ENCODE measurements around the gene PDK3. TPM values are rescaled to one million over a fixed set of nuclear protein-coding genes. Genes with fewer than 3 reads are reported as not detected.

Gene PDK3
- total RNA-seq, 4 donors from 2014 or later, result 39.7 to 83.0 (median 60.2) TPM

GRCh38 chrX:24426340-24426913 lies 38.7 kb upstream of the PDK3 start:
- Histone ChIP-seq H3K36me3 (no peaks in the 10 kb centered on the region), H3K27ac (peak overlapping the region; percentile 60), H3K9me3 (no peaks in the 10 kb centered on the region), H3K27me3 (no peaks in the 10 kb centered on the region), H3K4me1 (peaks cover 24% of the 10 kb centered on the region), H3K4me3 (no peak overlapping the region)
- no peak for DNase-seq (ENCODE audit: low spot score in 2 of 2)
- 54% methylated on average over 1 of the region's 2 CpGs for WGBS
- TF ChIP-seq POLR2AphosphoS5 (IDR thresholded peaks at IDR 0.05) (no peak), POLR2A (IDR thresholded peaks at IDR 0.05) (no peak), EP300 (IDR thresholded peaks at IDR 0.05) (no peak), CTCF (IDR thresholded peaks at IDR 0.05) (no peak)

GRCh38 chrX:24426921-24427746 lies 38.0 kb upstream of the PDK3 start:
- TF ChIP-seq EP300 (IDR thresholded peaks at IDR 0.05) (no peak), POLR2A (IDR thresholded peaks at IDR 0.05) (no peak), POLR2AphosphoS5 (IDR thresholded peaks at IDR 0.05) (no peak), CTCF (IDR thresholded peaks at IDR 0.05) (no peak)
- Histone ChIP-seq H3K27me3 (no peaks in the 10 kb centered on the region), H3K4me1 (peaks cover 24% of the 10 kb centered on the region), H3K36me3 (no peaks in the 10 kb centered on the region), H3K27ac (peak overlapping the region; percentile 60), H3K4me3 (no peak overlapping the region), H3K9me3 (no peaks in the 10 kb centered on the region)
- WGBS, result 58% methylated on average over 10 of the region's 10 CpGs
- DNase-seq (ENCODE audit: low spot score in 2 of 2), result no peak

- H3K27ac ChIP-seq, result peak overlapping the region; percentile 51
- 37% methylated on average over 1 of the region's 1 CpG for WGBS
- no peaks in the 10 kb centered on the region for H3K9me3 ChIP-seq
- TF ChIP-seq POLR2A (IDR thresholded peaks at IDR 0.05), result no peak
- TF ChIP-seq CTCF (IDR thresholded peaks at IDR 0.05), result no peak
- no peak for TF ChIP-seq EP300 (IDR thresholded peaks at IDR 0.05)
- no peak for TF ChIP-seq POLR2AphosphoS5 (IDR thresholded peaks at IDR 0.05)
- H3K4me3 ChIP-seq, result no peak overlapping the region
- no peak for DNase-seq (ENCODE audit: low spot score in 2 of 2)
- no peaks in the 10 kb centered on the region for H3K27me3 ChIP-seq
- peaks cover 24% of the 10 kb centered on the region for H3K4me1 ChIP-seq
- no peaks in the 10 kb centered on the region for H3K36me3 ChIP-seq
Observed at GRCh38 chrX:24427747-24428019, 37.4 kb upstream of the PDK3 start.

DNA sequence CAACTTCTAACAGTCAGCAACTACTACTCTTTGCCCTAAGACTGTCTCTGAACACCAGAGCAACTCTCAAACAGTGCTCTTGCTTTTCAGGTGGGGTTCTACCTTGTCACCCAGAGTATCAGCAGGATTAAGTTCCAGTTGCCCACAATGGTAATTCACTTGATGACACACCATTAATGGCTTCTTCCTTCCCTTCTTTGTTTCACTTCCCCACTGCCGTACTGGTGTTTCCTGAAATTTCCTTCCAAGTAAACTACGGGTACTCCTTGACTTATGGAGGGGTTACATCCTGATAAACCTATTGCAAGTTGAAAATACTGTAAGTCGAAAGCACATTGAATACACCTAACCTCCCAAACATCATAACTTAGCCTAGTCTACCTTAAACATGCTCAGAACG lies 36.6 kb upstream of the PDK3 start:
- no peak for DNase-seq (ENCODE audit: low spot score in 2 of 2)
- 72% methylated on average over 4 of the region's 4 CpGs for WGBS
- peaks cover 24% of the 10 kb centered on the region for H3K4me1 ChIP-seq
- H3K36me3 ChIP-seq, result no peaks in the 10 kb centered on the region
- H3K27ac ChIP-seq, result peak overlapping the region; percentile 51
- TF ChIP-seq EP300 (IDR thresholded peaks at IDR 0.05) (no peak), POLR2AphosphoS5 (IDR thresholded peaks at IDR 0.05) (no peak), CTCF (IDR thresholded peaks at IDR 0.05) (no peak), POLR2A (IDR thresholded peaks at IDR 0.05) (no peak)
- H3K4me3 ChIP-seq, result no peak overlapping the region
- no peaks in the 10 kb centered on the region for H3K9me3 ChIP-seq
- H3K27me3 ChIP-seq, result no peaks in the 10 kb centered on the region

DNA sequence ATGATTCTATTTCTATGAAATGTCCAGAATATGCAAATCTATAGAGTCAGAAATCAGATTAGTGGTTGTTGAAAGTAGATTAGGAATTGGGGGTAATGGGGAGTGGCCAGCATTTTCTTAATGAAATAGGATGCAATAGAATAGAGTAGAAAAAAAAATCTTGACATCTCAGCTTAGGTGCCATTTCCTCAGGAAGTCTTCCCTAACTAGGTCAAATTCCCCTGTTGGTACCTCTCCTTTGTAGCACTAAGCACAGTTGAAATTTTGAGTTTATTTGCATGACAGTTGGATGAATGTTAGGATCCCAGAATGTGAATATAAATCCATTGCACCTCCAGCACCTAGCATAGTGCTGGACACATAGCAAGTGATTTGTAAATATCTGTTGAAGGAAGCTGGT lies 30.0 kb upstream of the PDK3 start:
- Histone ChIP-seq H3K4me3 (no peak overlapping the region), H3K27ac (no peak overlapping the region), H3K36me3 (no peaks in the 10 kb centered on the region), H3K9me3 (no peaks in the 10 kb centered on the region), H3K4me1 (no peaks in the 10 kb centered on the region), H3K27me3 (no peaks in the 10 kb centered on the region)
- DNase-seq (ENCODE audit: low spot score in 2 of 2), result no peak
- no peak for TF ChIP-seq POLR2A (IDR thresholded peaks at IDR 0.05)
- TF ChIP-seq CTCF (IDR thresholded peaks at IDR 0.05), result no peak

Measured in suprapubic skin (tissue), 4 donors.